HepG2 (cell line): ENCODE data around the gene HSDL2.
"Not testable (repeated sequence)": the region's sequence is repeated elsewhere in the genome, so short reads cannot be mapped to it uniquely, and the experiment has no call there.

Experiments used
- ADNP ChIP-seq: sonication (generic); formaldehyde crosslinking; IDR thresholded peaks from 2 replicates; pipeline ENCODE4 v1.4.0; 2020; ENCODE audit warnings: missing genetic modification reagents
- EP300 ChIP-seq, 3 experiments: sonication (generic) in 1 of 3; formaldehyde crosslinking in 1 of 3; IDR thresholded peaks; 2 replicates each; pipeline versions ENCODE4 v1.5.1 to v1.6.1; 2011 to 2020; ENCODE audit warnings: low read depth in 2 of 3, low read length in 2 of 3, borderline replicate concordance in 1 of 3, improper control_type of control experiment in 1 of 3, mild to moderate bottlenecking in 1 of 3, missing genetic modification reagents in 1 of 3, moderate library complexity in 1 of 3
- HMGA1 ChIP-seq: sonication (generic); formaldehyde crosslinking; conservative IDR thresholded peaks from 2 replicates; pipeline ENCODE4 v1.4.0; 2020; ENCODE audit warnings: missing genetic modification reagents
- HNRNPK ChIP-seq: fragments of 200-400 bp; formaldehyde crosslinking; IDR thresholded peaks from 2 replicates; pipeline ENCODE4 v1.6.1; 2018; ENCODE audit warnings: low read length, low read depth, moderate library complexity, mild to moderate bottlenecking; ENCODE audit not compliant: poor library complexity, severe bottlenecking
- SMAD3 ChIP-seq: sonication (generic); formaldehyde crosslinking; IDR thresholded peaks from 2 replicates; pipeline ENCODE4 v1.4.0; 2020; ENCODE audit warnings: missing genetic modification reagents
- ZBTB3 ChIP-seq: sonication (generic); formaldehyde crosslinking; IDR thresholded peaks from 2 replicates; pipeline ENCODE4 v1.4.0; 2020; ENCODE audit warnings: low read depth, mild to moderate bottlenecking, moderate library complexity, missing genetic modification reagents, borderline replicate concordance
- ZNF558 ChIP-seq: sonication (generic); formaldehyde crosslinking; IDR thresholded peaks from 2 replicates; pipeline ENCODE4 v1.9.0; 2022; ENCODE audit warnings: mild to moderate bottlenecking, missing genetic modification reagents, borderline replicate concordance
- TF ChIP-seq, protein P1 (sequence below): sonication (generic); formaldehyde crosslinking; IDR thresholded peaks from 2 replicates; pipeline ENCODE4 v1.5.0; 2020; ENCODE audit warnings: mild to moderate bottlenecking, missing genetic modification reagents, moderate library complexity
- TF ChIP-seq, protein P2 (sequence below): sonication (generic); formaldehyde crosslinking; IDR thresholded peaks from 2 replicates; pipeline ENCODE4 v1.8.1; 2023; ENCODE audit warnings: missing genetic modification reagents, inconsistent platforms, borderline replicate concordance
- TF ChIP-seq, protein P3 (sequence below): sonication (generic); formaldehyde crosslinking; IDR thresholded peaks from 2 replicates; pipeline ENCODE4 v1.4.0; 2020; ENCODE audit warnings: mild to moderate bottlenecking, missing genetic modification reagents
- TF ChIP-seq, protein P4 (sequence below), 2 experiments: sonication (generic) in 1 of 2; formaldehyde crosslinking in 1 of 2; IDR thresholded peaks; 2 replicates each; pipeline versions ENCODE4 v1.5.1 to v1.6.1; 2011 to 2020; ENCODE audit warnings: borderline replicate concordance in 1 of 2, low read depth in 1 of 2, low read length in 1 of 2, mild to moderate bottlenecking in 1 of 2, missing genetic modification reagents in 1 of 2, moderate library complexity in 1 of 2
- TF ChIP-seq, protein P5 (sequence below): sonication (generic); formaldehyde crosslinking; IDR thresholded peaks from 2 replicates; pipeline ENCODE4 v1.8.0; 2022; ENCODE audit warnings: missing genetic modification reagents, mild to moderate bottlenecking, moderate library complexity, borderline replicate concordance

DNA sequence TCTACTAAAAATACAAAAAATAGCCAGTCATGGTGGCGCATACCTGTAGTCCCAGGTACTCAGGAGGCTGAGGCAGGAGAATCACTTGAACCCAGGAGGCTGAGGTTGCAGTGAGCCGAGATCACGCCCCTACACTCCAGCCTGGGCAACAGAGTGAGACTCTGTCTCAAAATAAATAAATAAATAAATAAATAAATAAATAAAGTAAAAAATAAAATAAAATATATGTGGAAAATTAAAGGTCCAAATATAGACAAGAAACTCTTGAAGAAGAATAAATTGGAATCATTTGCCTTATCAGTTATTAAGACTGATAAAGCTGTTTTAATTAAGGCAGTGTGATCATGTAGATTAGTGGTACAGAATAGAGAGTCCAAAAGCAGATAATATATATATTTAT lies 10.0 kb downstream of the HSDL2 start:
- not testable (repeated sequence) for TF ChIP-seq EP300 (IDR thresholded peaks at IDR 0.05; ENCODE audit: low read depth in 2 of 2, low read length in 2 of 2); EP300 (CRISPR knock-in tag; IDR thresholded peaks at IDR 0.05; ENCODE audit: borderline replicate concordance); SMAD3 (CRISPR knock-in tag); ADNP (CRISPR knock-in tag); ZBTB3; ZNF558 (CRISPR knock-in tag); HNRNPK; HMGA1 (CRISPR knock-in tag)
- TF ChIP-seq, protein P1, sequence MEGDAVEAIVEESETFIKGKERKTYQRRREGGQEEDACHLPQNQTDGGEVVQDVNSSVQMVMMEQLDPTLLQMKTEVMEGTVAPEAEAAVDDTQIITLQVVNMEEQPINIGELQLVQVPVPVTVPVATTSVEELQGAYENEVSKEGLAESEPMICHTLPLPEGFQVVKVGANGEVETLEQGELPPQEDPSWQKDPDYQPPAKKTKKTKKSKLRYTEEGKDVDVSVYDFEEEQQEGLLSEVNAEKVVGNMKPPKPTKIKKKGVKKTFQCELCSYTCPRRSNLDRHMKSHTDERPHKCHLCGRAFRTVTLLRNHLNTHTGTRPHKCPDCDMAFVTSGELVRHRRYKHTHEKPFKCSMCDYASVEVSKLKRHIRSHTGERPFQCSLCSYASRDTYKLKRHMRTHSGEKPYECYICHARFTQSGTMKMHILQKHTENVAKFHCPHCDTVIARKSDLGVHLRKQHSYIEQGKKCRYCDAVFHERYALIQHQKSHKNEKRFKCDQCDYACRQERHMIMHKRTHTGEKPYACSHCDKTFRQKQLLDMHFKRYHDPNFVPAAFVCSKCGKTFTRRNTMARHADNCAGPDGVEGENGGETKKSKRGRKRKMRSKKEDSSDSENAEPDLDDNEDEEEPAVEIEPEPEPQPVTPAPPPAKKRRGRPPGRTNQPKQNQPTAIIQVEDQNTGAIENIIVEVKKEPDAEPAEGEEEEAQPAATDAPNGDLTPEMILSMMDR (CRISPR knock-in tag), result not testable (repeated sequence)
- TF ChIP-seq, protein P2, sequence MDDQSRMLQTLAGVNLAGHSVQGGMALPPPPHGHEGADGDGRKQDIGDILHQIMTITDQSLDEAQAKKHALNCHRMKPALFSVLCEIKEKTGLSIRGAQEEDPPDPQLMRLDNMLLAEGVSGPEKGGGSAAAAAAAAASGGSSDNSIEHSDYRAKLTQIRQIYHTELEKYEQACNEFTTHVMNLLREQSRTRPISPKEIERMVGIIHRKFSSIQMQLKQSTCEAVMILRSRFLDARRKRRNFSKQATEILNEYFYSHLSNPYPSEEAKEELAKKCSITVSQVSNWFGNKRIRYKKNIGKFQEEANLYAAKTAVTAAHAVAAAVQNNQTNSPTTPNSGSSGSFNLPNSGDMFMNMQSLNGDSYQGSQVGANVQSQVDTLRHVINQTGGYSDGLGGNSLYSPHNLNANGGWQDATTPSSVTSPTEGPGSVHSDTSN, result not testable (repeated sequence)
- TF ChIP-seq, protein P3, sequence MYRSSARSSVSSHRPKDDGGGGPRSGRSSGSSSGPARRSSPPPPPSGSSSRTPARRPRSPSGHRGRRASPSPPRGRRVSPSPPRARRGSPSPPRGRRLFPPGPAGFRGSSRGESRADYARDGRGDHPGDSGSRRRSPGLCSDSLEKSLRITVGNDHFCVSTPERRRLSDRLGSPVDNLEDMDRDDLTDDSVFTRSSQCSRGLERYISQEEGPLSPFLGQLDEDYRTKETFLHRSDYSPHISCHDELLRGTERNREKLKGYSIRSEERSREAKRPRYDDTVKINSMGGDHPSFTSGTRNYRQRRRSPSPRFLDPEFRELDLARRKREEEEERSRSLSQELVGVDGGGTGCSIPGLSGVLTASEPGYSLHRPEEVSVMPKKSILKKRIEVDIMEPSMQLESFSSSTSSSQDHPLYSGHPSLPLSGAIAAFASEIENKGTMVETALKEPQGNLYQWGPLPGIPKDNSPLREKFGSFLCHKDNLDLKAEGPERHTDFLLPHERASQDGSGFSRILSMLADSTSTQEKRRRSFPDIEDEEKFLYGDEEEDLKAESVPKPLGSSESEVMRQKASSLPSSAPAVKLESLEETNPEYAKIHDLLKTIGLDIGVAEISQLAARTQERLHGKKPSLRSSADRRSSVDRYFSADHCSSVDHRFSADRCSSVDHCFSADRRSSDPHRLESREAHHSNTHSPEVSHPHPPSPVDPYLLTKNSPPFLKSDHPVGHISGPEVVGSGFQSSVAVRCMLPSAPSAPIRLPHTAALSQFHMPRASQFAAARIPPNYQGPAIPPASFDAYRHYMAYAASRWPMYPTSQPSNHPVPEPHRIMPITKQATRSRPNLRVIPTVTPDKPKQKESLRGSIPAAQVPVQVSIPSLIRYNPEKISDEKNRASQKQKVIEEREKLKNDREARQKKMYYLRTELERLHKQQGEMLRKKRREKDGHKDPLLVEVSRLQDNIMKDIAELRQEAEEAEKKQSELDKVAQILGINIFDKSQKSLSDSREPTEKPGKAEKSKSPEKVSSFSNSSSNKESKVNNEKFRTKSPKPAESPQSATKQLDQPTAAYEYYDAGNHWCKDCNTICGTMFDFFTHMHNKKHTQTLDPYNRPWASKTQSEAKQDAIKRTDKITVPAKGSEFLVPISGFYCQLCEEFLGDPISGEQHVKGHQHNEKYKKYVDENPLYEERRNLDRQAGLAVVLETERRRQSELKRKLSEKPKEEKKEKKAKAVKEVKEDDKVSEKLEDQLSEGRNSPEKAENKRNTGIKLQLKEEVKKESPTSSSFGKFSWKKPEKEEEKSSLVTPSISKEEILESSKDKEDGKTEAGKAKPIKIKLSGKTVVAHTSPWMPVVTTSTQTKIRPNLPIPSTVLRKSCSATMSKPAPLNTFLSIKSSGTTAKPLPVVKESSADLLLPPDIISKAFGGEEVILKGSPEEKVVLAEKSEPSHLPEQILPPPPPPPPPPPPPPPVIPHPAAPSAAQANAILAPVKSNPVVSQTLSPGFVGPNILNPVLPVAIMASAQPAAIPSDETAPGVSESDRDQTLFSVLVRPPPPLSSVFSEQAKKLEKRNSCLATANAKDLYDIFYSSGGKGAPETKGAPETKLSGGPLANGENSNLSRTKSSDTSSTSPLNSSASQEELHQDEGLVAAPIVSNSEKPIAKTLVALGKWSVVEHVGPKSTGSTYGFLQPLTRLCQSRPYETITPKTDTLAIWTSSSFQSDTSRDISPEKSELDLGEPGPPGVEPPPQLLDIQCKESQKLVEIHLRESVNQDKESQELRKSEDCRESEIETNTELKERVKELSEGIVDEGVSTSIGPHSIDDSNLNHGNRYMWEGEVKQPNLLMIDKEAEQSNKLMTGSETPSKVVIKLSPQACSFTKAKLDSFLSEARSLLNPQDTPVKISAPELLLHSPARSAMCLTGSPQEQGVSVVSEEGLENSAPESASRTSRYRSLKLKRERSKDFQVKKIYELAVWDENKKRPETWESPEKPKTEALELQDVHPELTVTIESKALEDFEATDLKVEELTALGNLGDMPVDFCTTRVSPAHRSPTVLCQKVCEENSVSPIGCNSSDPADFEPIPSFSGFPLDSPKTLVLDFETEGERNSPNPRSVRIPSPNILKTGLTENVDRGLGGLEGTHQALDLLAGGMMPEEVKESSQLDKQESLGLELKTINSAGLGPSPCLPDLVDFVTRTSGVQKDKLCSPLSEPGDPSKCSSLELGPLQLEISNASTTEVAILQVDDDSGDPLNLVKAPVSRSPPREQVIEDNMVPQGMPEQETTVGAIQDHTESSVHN (CRISPR knock-in tag), result not testable (repeated sequence)
- TF ChIP-seq, protein P4, sequence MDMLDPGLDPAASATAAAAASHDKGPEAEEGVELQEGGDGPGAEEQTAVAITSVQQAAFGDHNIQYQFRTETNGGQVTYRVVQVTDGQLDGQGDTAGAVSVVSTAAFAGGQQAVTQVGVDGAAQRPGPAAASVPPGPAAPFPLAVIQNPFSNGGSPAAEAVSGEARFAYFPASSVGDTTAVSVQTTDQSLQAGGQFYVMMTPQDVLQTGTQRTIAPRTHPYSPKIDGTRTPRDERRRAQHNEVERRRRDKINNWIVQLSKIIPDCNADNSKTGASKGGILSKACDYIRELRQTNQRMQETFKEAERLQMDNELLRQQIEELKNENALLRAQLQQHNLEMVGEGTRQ (IDR thresholded peaks at IDR 0.05; ENCODE audit: low read depth, low read length), result not testable (repeated sequence)
- TF ChIP-seq, protein P4 (CRISPR knock-in tag; IDR thresholded peaks at IDR 0.05; ENCODE audit: borderline replicate concordance), result not testable (repeated sequence)
- TF ChIP-seq, protein P5, sequence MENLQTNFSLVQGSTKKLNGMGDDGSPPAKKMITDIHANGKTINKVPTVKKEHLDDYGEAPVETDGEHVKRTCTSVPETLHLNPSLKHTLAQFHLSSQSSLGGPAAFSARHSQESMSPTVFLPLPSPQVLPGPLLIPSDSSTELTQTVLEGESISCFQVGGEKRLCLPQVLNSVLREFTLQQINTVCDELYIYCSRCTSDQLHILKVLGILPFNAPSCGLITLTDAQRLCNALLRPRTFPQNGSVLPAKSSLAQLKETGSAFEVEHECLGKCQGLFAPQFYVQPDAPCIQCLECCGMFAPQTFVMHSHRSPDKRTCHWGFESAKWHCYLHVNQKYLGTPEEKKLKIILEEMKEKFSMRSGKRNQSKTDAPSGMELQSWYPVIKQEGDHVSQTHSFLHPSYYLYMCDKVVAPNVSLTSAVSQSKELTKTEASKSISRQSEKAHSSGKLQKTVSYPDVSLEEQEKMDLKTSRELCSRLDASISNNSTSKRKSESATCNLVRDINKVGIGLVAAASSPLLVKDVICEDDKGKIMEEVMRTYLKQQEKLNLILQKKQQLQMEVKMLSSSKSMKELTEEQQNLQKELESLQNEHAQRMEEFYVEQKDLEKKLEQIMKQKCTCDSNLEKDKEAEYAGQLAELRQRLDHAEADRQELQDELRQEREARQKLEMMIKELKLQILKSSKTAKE (CRISPR knock-in tag), result not testable (repeated sequence)
